K562 (cell line): ENCODE data around the gene FRMPD1. TPM values are rescaled to one million over a fixed set of nuclear protein-coding genes. Genes with fewer than 3 reads are reported as not detected.

Experiments used
- BHLHE40 ChIP-seq: IDR thresholded peaks from 2 replicates; pipeline ENCODE4 v1.6.1; 2011; ENCODE audit warnings: low read length, improper control_type of control experiment
- CHCHD3 ChIP-seq: fragments of 250-450 bp; sonication (Bioruptor Pico); IDR thresholded peaks from 2 replicates; pipeline ENCODE4 v2.1.2; 2022; ENCODE audit warnings: mild to moderate bottlenecking
- CREBBP ChIP-seq: IDR thresholded peaks from one replicate; pipeline ENCODE4 v1.6.1; 2012; ENCODE audit warnings: low read depth, mild to moderate bottlenecking, control low read depth, inconsistent platforms, low read length
- EP300 ChIP-seq: IDR thresholded peaks from 2 replicates; pipeline ENCODE4 v1.6.1; 2012; ENCODE audit warnings: low read length, improper control_type of control experiment
- FOSL1 ChIP-seq: fragments of 200-800 bp; sonication (Bioruptor generic); conservative IDR thresholded peaks from 2 replicates; pipeline ENCODE4 v1.6.1; 2016; ENCODE audit warnings: missing genetic modification characterization, missing compliant biosample characterization
- HDAC2 ChIP-seq: fragments of 450-650 bp; IDR thresholded peaks from 2 replicates; pipeline ENCODE4 v1.6.1; 2016; ENCODE audit warnings: mild to moderate bottlenecking
- JUND ChIP-seq, 2 experiments: IDR thresholded peaks; 2 replicates in 1 of 2; 3 replicates in 1 of 2; pipeline ENCODE4 v1.6.1; 2011; ENCODE audit warnings: borderline replicate concordance in 2 of 2, low read depth in 2 of 2, low read length in 2 of 2, improper control_type of control experiment in 1 of 2, missing biosample characterization in 1 of 2, missing genetic modification characterization in 1 of 2, missing genetic modification reagents in 1 of 2
- L3MBTL2 ChIP-seq: fragments of 450-650 bp; IDR thresholded peaks from 2 replicates; pipeline ENCODE4 v1.6.1; 2016; ENCODE audit warnings: mild to moderate bottlenecking, moderate library complexity
- MTF1 ChIP-seq: fragments of 250-450 bp; sonication (Bioruptor Pico); IDR thresholded peaks from 2 replicates; pipeline ENCODE4 v1.9.0; 2021; ENCODE audit warnings: moderate library complexity, mild to moderate bottlenecking, inconsistent platforms, borderline replicate concordance
- MYC ChIP-seq, 2 experiments: fragments of 250-450 bp in 1 of 2; sonication (Bioruptor Pico) in 1 of 2; IDR thresholded peaks; 2 replicates each; pipeline versions ENCODE4 v1.5.1 to v1.6.1; 2012 to 2021; ENCODE audit warnings: low read depth in 2 of 2, borderline replicate concordance in 1 of 2, improper control_type of control experiment in 1 of 2, low read length in 1 of 2, mild to moderate bottlenecking in 1 of 2, moderate library complexity in 1 of 2
- NBN ChIP-seq: fragments of 450-650 bp; IDR thresholded peaks from 2 replicates; pipeline ENCODE4 v1.6.1; 2016; ENCODE audit warnings: low read depth, mild to moderate bottlenecking
- RAD21 ChIP-seq, 2 experiments: fragments of 250-450 bp in 1 of 2; fragments of 450-650 bp in 1 of 2; sonication (Bioruptor Pico) in 1 of 2; formaldehyde crosslinking in 1 of 2; IDR thresholded peaks in 1 of 2; conservative IDR thresholded peaks in 1 of 2; 2 replicates each; pipeline versions ENCODE4 v1.4.0 to v1.8.0; 2020 to 2022; ENCODE audit warnings: mild to moderate bottlenecking in 2 of 2, moderate library complexity in 1 of 2
- RCOR1 ChIP-seq, 2 experiments: IDR thresholded peaks; 2 replicates each; pipeline ENCODE4 v1.6.1; 2012; ENCODE audit warnings: low read depth in 2 of 2, low read length in 2 of 2, borderline replicate concordance in 1 of 2, improper control_type of control experiment in 1 of 2
- SMC3 ChIP-seq: conservative IDR thresholded peaks from 2 replicates; pipeline ENCODE4 v1.6.1; 2011; ENCODE audit warnings: low read depth, low read length, improper control_type of control experiment; ENCODE audit not compliant: insufficient read depth
- SOX6 ChIP-seq: fragments of 450-650 bp; IDR thresholded peaks from 2 replicates; pipeline ENCODE4 v1.6.1; 2014; ENCODE audit warnings: mild to moderate bottlenecking
- TBL1XR1 ChIP-seq, 2 experiments: IDR thresholded peaks; 2 replicates each; pipeline ENCODE4 v1.6.1; 2012; ENCODE audit warnings: improper control_type of control experiment in 2 of 2, low read length in 2 of 2, mild to moderate bottlenecking in 1 of 2
- XRCC5 ChIP-seq: fragments of 200-400 bp; formaldehyde crosslinking; IDR thresholded peaks from 2 replicates; pipeline ENCODE4 v1.6.1; 2017; ENCODE audit warnings: low read depth, mild to moderate bottlenecking, low read length
- ZC3H11A ChIP-seq: IDR thresholded peaks from 2 replicates; pipeline ENCODE4 v1.6.1; 2012; ENCODE audit warnings: low read depth, low read length, improper control_type of control experiment
- ZNF175 ChIP-seq: fragments of 200-800 bp; sonication (Bioruptor generic); IDR thresholded peaks from 2 replicates; pipeline ENCODE4 v1.6.1; 2016; ENCODE audit warnings: low read depth, mild to moderate bottlenecking, missing genetic modification characterization, missing compliant biosample characterization
- ZNF384 ChIP-seq: IDR thresholded peaks from 2 replicates; pipeline ENCODE4 v1.6.1; 2012; ENCODE audit warnings: low read depth, low read length, improper control_type of control experiment
- polyA plus RNA-seq, 8 experiments: library from polyadenylated mRNA; depleted of rRNA in 4 of 8; stranded (reverse) in 5 of 8; unstranded in 3 of 8; fragments of >200 nt; fragmentation: Nextera tagmentation in 2 of 8; fragmentation: Illumina TruSeq in 1 of 8; extraction: Ambion mirVana in 2 of 8; extraction: Trizol in 1 of 8; gene quantifications; 2 replicates each; pipeline versions ENCODE4 v1.2.1 to v1.2.3, GENCODE V29; 2011 to 2014; ENCODE audit warnings: inconsistent platforms in 1 of 8, missing spikeins in 1 of 8
- total RNA-seq, 7 experiments: library from RNA; depleted of rRNA in 6 of 7; stranded (reverse); fragments of >200 nt in 6 of 7; fragmentation: Illumina TruSeq in 2 of 7; extraction: Trizol in 2 of 7; gene quantifications; 2 replicates each; pipeline versions ENCODE4 v1.2.1 to v1.2.3, GENCODE V29; 2011 to 2021; ENCODE audit warnings: low replicate concordance in 1 of 7
- TF ChIP-seq, protein P1 (sequence below), 2 experiments: fragments of 450-650 bp; conservative IDR thresholded peaks; 2 replicates each; pipeline ENCODE4 v1.6.1; 2017; ENCODE audit warnings: mild to moderate bottlenecking in 2 of 2, moderate library complexity in 2 of 2
- TF ChIP-seq, protein P2 (sequence below): fragments of 250-450 bp; sonication (Bioruptor Pico); IDR thresholded peaks from 2 replicates; pipeline ENCODE4 v1.9.0; 2021; ENCODE audit warnings: mild to moderate bottlenecking
- TF ChIP-seq, protein P3 (sequence below), 2 experiments: IDR thresholded peaks; 2 replicates each; pipeline ENCODE4 v1.6.1; 2011; ENCODE audit warnings: borderline replicate concordance in 1 of 2, control low read depth in 1 of 2, low read depth in 1 of 2, low read length in 1 of 2, mild to moderate bottlenecking in 1 of 2, mixed read lengths in 1 of 2, moderate library complexity in 1 of 2; ENCODE audit not compliant: insufficient read depth in 1 of 2, insufficient read length in 1 of 2, poor library complexity in 1 of 2, severe bottlenecking in 1 of 2; ENCODE audit errors: extremely low read depth in 1 of 2
- TF ChIP-seq, protein P4 (sequence below): sonication (generic); formaldehyde crosslinking; IDR thresholded peaks from 2 replicates; pipeline ENCODE4 v1.9.0; 2022; ENCODE audit warnings: mild to moderate bottlenecking, missing genetic modification reagents

FRMPD1 gene
- total and polyA plus RNA-seq, 9 of the 15 experiments (the other 6 are each of a cell fraction or from before 2014, with no cell fraction given): not detected

DNA sequence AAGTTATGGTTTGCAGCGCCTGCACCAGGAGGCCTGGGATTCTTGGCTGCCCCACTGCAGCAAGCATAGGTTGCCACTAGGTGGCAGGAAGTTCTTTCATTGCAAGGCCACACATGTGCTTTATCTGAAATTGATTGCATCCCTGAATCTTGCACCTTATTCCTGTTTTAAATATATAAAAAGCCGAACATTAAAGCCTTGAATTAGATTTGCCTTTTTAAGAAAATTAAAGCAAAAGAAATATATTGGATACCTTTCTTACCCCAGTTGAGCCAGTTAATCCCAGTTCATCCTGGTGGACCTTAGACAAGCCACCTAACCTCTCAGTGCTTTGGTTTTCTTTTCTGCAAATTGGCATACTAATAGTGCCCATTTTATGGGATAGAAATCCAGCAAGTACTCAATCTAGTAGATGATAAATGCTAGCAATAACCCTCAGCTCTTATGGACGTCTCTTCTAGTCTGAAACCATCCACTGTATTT is 96.6 kb downstream of the FRMPD1 start (continued):
- TF ChIP-seq, protein P1, sequence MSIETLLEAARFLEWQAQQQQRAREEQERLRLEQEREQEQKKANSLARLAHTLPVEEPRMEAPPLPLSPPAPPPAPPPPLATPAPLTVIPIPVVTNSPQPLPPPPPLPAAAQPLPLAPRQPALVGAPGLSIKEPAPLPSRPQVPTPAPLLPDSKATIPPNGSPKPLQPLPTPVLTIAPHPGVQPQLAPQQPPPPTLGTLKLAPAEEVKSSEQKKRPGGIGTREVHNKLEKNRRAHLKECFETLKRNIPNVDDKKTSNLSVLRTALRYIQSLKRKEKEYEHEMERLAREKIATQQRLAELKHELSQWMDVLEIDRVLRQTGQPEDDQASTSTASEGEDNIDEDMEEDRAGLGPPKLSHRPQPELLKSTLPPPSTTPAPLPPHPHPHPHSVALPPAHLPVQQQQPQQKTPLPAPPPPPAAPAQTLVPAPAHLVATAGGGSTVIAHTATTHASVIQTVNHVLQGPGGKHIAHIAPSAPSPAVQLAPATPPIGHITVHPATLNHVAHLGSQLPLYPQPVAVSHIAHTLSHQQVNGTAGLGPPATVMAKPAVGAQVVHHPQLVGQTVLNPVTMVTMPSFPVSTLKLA (conservative IDR thresholded peaks at IDR 0.05): peak in 1 of 2 experiments; percentile 82; a peak in 3 of 4 replicates
- peak; percentile 78 for TF ChIP-seq L3MBTL2
- TF ChIP-seq ZC3H11A: 0 out of 2 replicates have a peak, but pooled peaks have one; percentile 34
- TF ChIP-seq SMC3: peak; percentile 88
- 0 out of 2 replicates have a peak, but pooled peaks have one; percentile 11 for TF ChIP-seq HDAC2
- 0 out of 2 replicates have a peak, but pooled peaks have one; percentile 31 for TF ChIP-seq SOX6
- TF ChIP-seq, protein P2, sequence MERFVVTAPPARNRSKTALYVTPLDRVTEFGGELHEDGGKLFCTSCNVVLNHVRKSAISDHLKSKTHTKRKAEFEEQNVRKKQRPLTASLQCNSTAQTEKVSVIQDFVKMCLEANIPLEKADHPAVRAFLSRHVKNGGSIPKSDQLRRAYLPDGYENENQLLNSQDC (CRISPR knock-in tag): no peak
- TF ChIP-seq CREBBP: no peak
- TF ChIP-seq JUND (IDR thresholded peaks at IDR 0.05; ENCODE audit: borderline replicate concordance, low read depth, low read length): peak; percentile 50; the same call in 1 of the 2 replicates
- TF ChIP-seq JUND (tag; IDR thresholded peaks at IDR 0.05; ENCODE audit: borderline replicate concordance, low read depth, low read length): no peak; the same call in 2 of the 3 replicates
- 0 out of 2 replicates have a peak, but pooled peaks have one; percentile 31 for TF ChIP-seq NBN
- TF ChIP-seq ZNF175: no peak
- TF ChIP-seq, protein P3, sequence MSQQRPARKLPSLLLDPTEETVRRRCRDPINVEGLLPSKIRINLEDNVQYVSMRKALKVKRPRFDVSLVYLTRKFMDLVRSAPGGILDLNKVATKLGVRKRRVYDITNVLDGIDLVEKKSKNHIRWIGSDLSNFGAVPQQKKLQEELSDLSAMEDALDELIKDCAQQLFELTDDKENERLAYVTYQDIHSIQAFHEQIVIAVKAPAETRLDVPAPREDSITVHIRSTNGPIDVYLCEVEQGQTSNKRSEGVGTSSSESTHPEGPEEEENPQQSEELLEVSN (IDR thresholded peaks at IDR 0.05; ENCODE audit: borderline replicate concordance in 1 of 2, extremely low read depth in 1 of 2, insufficient read depth in 1 of 2, insufficient read length in 1 of 2, low read depth in 1 of 2, low read length in 1 of 2, poor library complexity in 1 of 2, severe bottlenecking in 1 of 2): peak in 1 of 2 experiments; percentile 51
- TF ChIP-seq EP300: 0 out of 2 replicates have a peak, but pooled peaks have one; percentile 28
- TF ChIP-seq RCOR1 (IDR thresholded peaks at IDR 0.05; ENCODE audit: borderline replicate concordance in 1 of 2, low read depth in 2 of 2, low read length in 2 of 2): peak; percentile 2 to 12; a peak in 1 of 4 replicates
- peak; percentile 97 for TF ChIP-seq MYC (IDR thresholded peaks at IDR 0.05; ENCODE audit: low read depth, low read length)
- no peak for TF ChIP-seq MYC (CRISPR knock-in tag; IDR thresholded peaks at IDR 0.05; ENCODE audit: borderline replicate concordance, low read depth)
- TF ChIP-seq CHCHD3: no peak
- TF ChIP-seq FOSL1 (tag): 0 out of 2 replicates have a peak, but pooled peaks have one; percentile 20
- no peak for TF ChIP-seq MTF1 (CRISPR knock-in tag)
- TF ChIP-seq, protein P4, sequence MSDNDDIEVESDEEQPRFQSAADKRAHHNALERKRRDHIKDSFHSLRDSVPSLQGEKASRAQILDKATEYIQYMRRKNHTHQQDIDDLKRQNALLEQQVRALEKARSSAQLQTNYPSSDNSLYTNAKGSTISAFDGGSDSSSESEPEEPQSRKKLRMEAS (CRISPR knock-in tag): peak; percentile 50; the same call in 1 of the 2 replicates
- peak; percentile 81 to 95 for TF ChIP-seq RAD21 (CRISPR knock-in tag; conservative IDR thresholded peaks at IDR 0.05 in 1 of 2, IDR thresholded peaks at IDR 0.05 in 1 of 2)
- TF ChIP-seq XRCC5: 0 out of 2 replicates have a peak, but pooled peaks have one; percentile 49
- TF ChIP-seq TBL1XR1 (IDR thresholded peaks at IDR 0.05; ENCODE audit: low read length in 2 of 2): peak in 1 of 2 experiments; percentile 59; a peak in 1 of 4 replicates
- TF ChIP-seq BHLHE40: peak; percentile 38; the same call in 1 of the 2 replicates
- TF ChIP-seq ZNF384: peak; percentile 36; the same call in 1 of the 2 replicates
